Right forelimb (tissue), 1 donor: ENCODE data around the gene DAB1.

Experiments
- DNase-seq: peaks from one replicate; pipeline ENCODE4 v3.0.0-alpha.2; 2018

DAB1 gene

DNA sequence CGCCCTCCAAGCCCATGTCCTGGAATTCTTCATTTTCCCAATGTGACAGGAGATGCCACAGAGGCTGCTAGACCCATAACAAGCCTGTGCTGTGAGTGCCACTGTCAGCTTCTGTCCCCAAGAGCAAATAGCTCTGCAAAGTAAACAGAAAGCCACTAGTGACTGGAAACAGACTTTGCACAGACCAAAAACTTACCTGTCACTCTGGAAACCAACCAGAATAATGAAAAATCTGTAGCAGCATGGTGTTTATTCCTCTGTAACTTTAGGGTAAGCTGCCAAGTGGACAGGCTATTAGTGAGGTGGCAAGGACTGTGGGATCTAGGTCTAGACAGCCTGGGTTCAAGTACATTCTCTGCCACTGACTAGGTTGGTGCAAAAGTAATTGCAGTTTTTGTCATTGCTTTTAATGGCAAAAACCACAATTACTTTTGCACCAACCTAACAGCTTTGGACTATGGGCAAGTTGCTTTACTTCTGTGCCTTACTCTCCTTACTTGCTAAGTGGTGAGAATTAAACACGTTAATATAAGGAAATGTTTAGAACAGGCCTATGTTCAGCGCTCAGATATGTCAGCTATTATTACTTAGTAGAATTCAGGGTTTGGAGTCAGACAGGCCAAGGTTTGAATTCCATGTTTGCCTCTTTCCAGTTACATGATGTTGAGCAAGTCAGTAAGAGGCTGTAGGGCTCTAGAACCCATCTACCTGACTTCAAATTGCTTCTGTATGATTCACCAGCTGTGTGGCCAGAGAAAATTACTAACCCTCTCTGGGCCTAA lies 457.8 kb downstream of the DAB1 start, which contains the start of gene C8B:
Gene C8B, minus strand, starts transcription at position 100 of the 782 bp plus-strand sequence. Its CDS starts 67 bp downstream, at position 33.
- DNase-seq = no peak

- no peak for DNase-seq
Measured at GRCh38 chr1:56965191-56965590, 458.7 kb downstream of the DAB1 start.

DNA sequence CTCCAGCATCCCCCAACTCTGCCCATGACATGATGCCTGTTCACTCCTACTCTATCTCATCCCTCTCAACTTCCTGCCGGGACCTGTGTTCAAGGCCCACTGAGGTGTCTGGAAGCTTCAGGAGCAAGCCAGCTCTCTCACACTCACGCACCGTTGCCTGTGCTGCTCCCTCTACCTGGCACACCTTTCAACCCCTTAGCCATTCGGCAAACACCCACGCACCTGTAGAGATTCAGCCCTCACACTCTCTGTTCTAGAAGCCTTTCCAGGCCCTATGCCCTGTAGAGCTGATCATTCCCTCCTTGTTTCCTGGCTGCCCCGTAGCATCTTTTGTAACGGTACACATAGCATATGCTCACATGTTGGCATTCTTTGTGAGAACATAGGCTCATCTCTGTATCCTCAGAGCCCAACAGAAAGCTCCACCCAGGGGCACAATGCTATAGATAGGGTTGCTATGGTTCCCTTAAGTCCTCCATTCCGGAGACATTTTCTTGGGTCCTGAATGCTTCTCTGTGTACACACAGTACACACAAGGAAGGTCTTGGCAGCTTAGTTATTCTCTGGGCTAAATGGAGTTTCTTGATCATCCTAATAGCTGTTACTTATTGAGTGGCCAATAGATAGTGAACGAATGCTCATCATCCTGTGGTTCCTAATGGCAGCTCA lies 459.4 kb downstream of the DAB1 start:
- DNase-seq = no peak

GRCh38 chr1:56963667-56964066 lies 460.2 kb downstream of the DAB1 start:
- DNase-seq = no peak

DNA sequence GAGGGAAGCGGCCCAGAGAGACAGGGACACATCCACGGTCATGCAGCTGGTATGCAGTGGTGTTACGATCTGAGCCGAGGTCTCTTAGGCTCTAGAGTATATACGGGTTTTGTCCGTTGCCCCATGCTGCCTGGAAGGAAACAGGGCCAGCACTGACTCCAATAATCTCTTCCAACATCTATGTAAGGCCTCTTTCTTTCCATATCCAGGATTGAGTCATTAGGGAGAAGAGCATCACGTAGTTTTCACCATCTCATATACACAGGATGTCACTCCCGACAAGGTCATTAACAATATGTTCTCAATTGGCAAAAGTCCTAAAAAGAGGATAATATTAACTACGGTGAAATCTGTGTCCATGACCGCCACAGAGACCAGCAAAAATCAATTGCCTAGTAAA lies 462.4 kb downstream of the DAB1 start:
- DNase-seq = no peak

GRCh38 chr1:56958526-56958925 lies 465.3 kb downstream of the DAB1 start:
- no peak for DNase-seq

DNA sequence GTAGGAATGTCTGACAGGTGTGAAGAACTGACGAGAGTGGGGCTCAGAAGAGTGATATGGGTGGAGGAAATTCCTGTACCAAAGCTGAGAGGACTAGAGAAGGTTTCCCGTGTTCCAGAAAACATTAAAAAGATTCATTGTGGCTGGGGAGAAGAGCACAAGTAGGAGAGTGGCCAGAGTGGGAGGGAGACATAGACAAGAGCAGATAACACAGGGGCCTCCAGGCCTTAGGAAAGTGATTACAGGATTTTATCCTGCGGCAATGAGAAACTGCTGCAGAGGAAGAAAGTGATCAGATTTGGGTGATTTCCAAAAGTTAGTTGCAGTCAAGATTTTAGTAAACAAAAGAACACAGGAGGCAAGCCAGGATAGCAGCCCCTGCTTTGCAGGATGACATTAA lies 465.9 kb downstream of the DAB1 start:
- DNase-seq = no peak

DNA sequence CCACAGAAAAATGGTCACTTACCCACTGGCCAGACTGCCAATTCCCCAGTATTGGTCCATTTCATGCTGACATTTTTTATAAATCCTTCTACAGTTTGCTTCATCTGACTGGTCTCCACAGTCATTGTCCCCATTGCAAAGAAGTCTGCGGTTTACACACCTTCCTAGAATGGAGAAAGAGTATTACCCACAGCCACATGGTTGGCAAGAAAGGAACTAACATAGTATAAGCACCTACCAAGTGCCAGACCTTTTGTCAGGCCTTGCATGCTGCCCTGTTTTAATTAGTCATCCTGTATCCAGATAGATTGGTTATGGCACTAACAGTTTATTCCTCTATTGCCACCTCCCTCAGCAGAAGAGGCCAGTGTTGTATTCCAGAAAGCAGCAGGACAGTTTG lies 469.2 kb downstream of the DAB1 start:
- no peak for DNase-seq

GRCh38 chr1:56953386-56953785 lies 470.5 kb downstream of the DAB1 start:
- no peak for DNase-seq

- no peak for DNase-seq
Measured at GRCh38 chr1:56952501-56952900, 471.4 kb downstream of the DAB1 start.

DNA sequence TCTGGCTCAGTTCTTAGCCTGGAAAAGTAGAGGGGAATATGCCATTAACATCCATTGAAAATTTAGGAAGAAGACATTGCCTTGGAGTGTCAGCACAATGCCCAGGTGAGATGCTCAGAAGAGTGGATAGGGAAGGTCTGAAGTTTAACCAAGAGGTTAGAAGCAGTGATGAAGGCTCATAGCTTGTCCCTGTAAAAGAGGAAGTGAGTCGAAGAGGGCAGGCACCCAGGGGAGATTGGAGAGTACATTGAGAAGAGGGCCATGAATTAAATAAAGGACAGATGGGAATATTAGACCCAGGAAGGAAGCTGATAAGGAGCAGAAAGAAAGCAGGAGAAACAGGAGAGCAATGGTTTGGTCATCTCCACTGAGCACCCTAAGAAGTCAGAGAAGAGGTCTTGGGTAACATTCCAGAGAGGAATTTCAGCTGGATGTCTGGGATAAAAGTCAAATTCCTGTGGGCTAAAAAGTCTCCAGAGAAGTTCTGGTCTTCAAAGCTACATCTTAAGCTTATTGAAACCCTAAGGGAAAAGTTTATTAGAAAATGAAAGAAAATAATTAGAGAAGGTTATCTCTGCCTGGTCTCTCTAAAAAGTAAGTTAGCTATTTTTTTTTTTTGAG lies 475.3 kb downstream of the DAB1 start:
- DNase-seq = no peak
